HK-2 (cell line): ENCODE measurements around the gene TRAM2.

ENCODE experiments used
- DNase-seq: peaks from one replicate; pipeline ENCODE4 v3.0.0-alpha.2; 2018; ENCODE audit not compliant: unreplicated experiment

Gene TRAM2

GRCh38 chr6:52545406-52546119, 31.3 kb downstream of the TRAM2 start:
- no peak for DNase-seq

GRCh38 chr6:52544602-52545405, 32.1 kb downstream of the TRAM2 start:
- no peak for DNase-seq

- DNase-seq, result peak; percentile 27
Observed at GRCh38 chr6:52543729-52544601, 32.9 kb downstream of the TRAM2 start.

- DNase-seq, result no peak
Observed at GRCh38 chr6:52543262-52543661, 33.6 kb downstream of the TRAM2 start.

- no peak for DNase-seq
Observed at GRCh38 chr6:52541135-52541534, 35.7 kb downstream of the TRAM2 start.

GRCh38 chr6:52540286-52540902, 36.5 kb downstream of the TRAM2 start:
- no peak for DNase-seq

- no peak for DNase-seq
Observed at GRCh38 chr6:52539607-52540006, 37.3 kb downstream of the TRAM2 start.

GRCh38 chr6:52538901-52539354, 37.9 kb downstream of the TRAM2 start:
- no peak for DNase-seq

- no peak for DNase-seq
Observed at GRCh38 chr6:52538252-52538900, 38.5 kb downstream of the TRAM2 start.

- no peak for DNase-seq
Observed at GRCh38 chr6:52537001-52537753, 39.7 kb downstream of the TRAM2 start.

GRCh38 chr6:52536424-52536916, 40.4 kb downstream of the TRAM2 start:
- DNase-seq, result no peak

- no peak for DNase-seq
Observed at GRCh38 chr6:52535711-52536423, 41.0 kb downstream of the TRAM2 start.

- DNase-seq, result no peak
Observed at GRCh38 chr6:52534966-52535390, 41.9 kb downstream of the TRAM2 start.

GRCh38 chr6:52534363-52534762, 42.5 kb downstream of the TRAM2 start:
- DNase-seq, result no peak

GRCh38 chr6:52533491-52533890, 43.4 kb downstream of the TRAM2 start:
- no peak for DNase-seq

GRCh38 chr6:52532457-52532856, 44.4 kb downstream of the TRAM2 start:
- no peak for DNase-seq

- DNase-seq, result no peak
Observed at GRCh38 chr6:52531834-52532233, 45.0 kb downstream of the TRAM2 start.

- DNase-seq, result no peak
Observed at GRCh38 chr6:52531396-52531795, 45.5 kb downstream of the TRAM2 start.

- DNase-seq, result no peak
Observed at GRCh38 chr6:52530351-52530750, 46.5 kb downstream of the TRAM2 start.

- no peak for DNase-seq
Observed at GRCh38 chr6:52529311-52529710, 47.5 kb downstream of the TRAM2 start.
